Activated T-cell treated with anti-CD3 and anti-CD28 coated beads, Interleukin-2, amount 50 U/mL, for 48 hours (primary cell): ENCODE data around the gene AMDHD2.
"Not testable (repeated sequence)": the region's sequence is repeated elsewhere in the genome, so short reads cannot be mapped to it uniquely, and the experiment has no call there.

ENCODE experiments used
- DNase-seq, 2 experiments: peaks; one replicate each; pipeline ENCODE4 v3.0.0-alpha.2; 2020

Gene AMDHD2

DNA sequence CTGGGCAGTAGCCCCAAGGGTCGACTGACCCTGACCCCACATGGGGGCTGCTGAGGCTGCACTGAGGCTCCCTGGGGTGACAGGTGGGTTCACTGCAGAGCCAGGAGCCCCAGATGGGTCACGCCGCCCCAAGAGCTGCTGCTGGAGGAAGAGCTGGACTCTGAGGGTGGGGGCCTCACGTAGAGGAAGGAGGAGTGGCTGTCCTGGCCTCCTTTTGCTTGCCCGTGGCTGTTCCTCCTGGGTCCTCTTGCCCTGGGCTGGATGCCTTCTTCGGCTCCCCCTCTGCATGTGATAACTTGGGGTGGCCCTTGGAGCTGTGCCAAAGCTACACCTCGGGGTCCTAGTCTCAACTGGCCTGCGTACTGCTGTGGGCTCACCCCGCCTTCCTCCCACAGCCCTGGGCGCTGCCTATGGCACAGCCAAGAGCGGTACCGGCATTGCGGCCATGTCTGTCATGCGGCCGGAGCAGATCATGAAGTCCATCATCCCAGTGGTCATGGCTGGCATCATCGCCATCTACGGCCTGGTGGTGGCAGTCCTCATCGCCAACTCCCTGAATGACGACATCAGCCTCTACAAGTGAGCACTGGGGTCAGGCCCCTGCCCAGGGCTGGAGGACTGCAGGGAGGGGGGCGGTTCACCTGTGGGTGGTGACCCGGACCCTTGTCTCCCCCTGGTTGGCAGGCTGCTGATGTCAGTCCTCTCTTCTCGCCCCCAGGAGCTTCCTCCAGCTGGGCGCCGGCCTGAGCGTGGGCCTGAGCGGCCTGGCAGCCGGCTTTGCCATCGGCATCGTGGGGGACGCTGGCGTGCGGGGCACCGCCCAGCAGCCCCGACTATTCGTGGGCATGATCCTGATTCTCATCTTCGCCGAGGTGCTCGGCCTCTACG is 1.1 kb upstream of the AMDHD2 start:
- no peak for DNase-seq

DNA sequence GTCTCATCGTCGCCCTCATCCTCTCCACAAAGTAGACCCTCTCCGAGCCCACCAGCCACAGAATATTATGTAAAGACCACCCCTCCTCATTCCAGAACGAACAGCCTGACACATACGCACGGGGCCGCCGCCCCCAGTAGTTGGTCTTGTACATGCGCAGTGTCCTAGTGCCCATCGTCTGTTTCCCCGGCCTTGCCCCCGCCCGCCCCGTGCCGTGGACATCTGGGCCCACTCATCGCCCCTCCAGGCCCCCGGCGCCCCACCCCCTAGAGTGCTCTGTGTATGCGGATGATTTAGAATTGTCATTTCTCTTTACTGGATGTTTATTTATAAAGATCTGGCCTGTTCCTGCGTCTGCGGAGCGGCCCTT is 475 bp upstream of the AMDHD2 start:
- DNase-seq, result no peak

DNA sequence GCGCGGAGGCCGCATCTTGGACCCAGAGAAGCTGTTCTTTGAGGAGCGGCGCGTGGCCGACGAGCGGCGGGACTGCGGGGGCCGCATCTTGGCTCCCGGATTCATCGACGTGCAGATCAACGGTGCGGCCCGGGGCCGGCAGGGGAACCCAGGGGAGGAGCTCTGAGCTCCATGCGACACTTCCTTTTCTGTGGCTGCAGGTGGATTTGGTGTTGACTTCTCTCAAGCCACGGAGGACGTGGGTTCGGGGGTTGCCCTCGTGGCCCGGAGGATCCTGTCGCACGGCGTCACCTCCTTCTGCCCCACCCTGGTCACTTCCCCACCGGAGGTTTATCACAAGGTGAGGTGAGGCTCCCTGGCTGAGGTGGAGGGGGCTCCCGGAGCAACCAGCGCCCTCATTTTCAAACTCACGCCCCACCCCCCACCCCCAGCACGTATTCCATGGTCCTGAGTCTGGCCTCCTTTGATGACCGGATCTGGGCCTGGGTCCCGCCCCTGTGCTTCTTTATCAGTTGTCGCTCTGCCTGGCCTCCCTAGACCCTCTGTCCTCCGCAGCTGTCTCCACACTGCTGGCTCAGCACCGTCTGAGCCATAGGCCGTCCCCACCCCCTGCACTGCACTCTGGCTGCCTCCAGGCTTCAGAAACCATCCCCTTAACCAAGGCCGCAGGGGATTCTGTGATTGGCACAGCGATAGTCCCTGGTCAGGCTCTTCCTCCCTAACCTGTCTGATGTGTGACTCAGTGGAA is 787 bp downstream of the AMDHD2 start:
- peak; percentile 61 for DNase-seq

DNA sequence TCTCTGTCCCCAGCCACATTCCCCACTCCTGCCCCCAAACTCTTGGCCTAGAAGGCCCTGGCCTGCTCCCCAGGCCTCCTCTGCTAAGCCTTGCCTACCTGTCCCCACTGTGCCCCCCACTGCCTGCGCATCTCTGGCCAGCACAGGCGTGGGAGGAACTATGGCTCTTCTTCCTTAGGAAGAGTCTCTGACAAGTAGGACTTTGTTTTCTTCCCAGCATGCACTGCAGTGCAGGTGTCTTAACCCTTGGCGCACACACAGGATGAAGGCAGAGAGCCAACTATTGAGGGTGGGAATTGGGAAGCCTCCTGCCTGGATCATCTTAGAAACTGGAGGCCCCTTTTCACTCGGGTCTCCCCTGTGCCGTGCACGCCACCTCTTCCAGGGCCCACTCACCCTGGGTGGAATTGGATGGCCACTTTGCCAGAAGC is 3.6 kb downstream of the AMDHD2 start:
- DNase-seq, result no peak

DNA sequence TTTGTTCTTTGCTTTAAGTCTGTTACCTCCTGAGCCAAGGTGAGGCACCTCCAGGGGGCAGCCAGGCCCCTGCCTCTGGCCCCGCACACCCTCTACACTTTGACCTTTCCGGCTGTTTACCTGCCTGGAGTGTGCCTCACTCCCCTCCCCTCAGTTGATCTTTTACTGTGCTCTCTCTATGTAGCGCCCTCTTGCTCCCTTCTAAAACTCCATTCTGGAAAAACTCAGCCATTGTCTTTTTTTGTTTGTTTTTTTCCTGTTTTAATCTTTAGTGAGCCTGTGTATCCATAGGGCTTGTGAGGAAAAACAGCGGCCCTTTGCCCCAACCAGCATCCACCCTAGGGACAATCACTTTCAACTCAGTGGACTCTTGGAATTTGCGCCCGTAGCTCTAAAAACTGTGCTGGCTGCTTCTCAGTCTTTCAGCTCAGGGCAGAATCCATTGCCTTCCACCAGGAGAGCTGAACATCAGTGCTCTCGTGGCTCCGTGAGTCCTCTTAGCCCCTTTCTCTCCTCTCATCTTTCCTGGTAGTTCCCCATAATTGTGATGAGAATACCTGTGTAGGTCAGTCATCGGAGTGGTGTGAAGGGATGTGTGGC is 4.3 kb downstream of the AMDHD2 start:
- DNase-seq, result no peak

DNA sequence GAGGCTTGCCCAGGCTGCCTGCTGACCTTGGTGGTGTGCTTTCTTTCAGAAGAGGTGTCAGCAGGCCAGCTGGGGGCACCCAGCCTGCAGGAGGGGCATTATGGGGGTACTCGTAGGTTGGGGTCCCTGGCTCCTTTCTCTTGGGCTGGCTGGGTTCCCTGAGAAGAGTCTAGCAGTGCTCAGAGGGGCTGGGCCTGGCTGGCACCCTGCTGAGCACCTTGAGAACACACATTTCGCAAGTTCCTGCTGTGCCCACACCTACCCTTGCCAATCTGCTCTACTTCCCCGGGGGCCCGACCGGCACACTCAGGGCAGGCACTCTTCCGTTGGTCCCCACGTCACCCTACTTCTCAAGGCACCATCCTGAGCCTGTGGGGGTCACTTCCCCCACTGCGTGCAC is 6.0 kb downstream of the AMDHD2 start:
- DNase-seq, result no peak

DNA sequence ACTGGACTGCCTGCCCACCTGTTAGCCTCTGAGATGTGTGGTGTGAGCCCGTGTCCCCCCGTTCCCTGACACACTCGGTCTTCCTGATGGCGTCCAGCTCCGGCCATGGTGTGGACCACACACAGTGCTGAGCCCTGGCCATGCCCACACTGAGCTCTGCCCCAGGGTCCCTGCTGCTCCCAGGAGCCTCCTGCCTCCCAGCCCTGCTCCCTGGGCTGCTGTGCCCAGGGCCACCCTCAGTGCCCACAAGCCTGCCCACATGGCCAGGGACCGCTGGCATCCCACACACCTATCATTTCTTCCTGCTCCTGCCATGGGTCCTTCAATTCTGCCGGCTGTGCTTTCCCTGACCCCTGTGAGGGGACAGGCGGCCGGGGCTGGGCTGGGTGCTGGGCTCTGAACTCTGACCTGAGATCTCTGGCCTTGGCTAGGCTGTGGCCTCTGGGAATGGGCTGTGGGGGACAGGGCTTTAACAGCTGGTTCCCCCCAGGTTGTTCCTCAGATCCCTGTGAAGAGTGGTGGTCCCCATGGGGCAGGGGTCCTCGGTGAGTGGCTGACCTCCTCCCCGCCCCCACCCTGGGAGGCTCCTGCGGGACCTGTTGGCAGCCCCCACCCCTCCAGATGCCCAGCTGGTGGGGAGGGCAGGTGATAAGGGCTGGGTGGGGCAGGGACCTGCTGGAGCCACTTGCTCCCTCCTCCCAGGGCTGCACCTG is 7.1 kb downstream of the AMDHD2 start:
- DNase-seq, result no peak

DNA sequence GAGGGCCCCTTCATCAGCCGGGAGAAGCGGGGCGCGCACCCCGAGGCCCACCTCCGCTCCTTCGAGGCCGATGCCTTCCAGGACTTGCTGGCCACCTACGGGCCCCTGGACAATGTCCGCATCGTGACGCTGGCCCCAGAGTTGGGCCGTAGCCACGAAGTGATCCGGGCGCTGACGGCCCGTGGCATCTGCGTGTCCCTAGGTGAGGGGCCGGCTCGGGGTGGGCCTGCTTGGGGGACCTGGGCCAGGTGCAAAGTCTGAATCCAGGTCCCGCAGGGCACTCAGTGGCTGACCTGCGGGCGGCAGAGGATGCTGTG is 7.6 kb downstream of the AMDHD2 start:
- DNase-seq, result no peak

DNA sequence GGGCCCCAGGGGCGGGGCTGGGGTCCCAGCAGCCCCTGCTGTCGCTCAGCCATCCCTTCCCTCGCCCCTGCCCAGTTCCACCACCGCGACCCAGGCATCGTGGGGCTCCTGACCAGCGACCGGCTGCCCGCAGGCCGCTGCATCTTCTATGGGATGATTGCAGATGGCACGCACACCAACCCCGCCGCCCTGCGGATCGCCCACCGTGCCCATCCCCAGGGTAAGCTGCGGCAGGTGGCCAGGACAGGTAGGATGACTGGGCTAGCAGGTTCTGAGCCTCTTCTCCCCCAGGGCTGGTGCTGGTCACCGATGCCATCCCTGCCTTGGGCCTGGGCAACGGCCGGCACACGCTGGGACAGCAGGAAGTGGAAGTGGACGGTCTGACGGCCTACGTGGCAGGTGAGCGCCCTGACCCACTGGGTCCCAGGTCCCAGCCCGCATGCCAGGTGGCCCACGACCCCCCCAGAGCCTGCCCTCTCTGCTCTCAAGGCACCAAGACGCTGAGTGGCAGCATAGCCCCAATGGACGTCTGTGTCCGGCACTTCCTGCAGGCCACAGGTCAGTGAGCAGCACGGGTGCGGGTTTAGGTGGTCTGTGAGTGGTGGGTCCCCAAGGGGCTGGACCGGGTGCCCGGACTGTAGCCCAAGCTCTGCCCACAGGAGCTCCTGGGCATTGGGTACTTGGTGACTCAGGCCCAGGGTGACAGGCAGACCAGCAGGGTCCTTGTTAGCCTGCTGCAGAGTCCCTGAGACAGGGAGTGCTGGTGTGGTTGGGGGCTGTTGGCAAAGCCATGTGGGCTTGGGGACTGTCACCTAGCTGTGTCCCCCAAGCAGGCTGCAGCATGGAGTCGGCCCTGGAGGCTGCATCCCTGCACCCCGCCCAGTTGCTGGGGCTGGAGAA is 8.2 kb downstream of the AMDHD2 start:
- no peak for DNase-seq

DNA sequence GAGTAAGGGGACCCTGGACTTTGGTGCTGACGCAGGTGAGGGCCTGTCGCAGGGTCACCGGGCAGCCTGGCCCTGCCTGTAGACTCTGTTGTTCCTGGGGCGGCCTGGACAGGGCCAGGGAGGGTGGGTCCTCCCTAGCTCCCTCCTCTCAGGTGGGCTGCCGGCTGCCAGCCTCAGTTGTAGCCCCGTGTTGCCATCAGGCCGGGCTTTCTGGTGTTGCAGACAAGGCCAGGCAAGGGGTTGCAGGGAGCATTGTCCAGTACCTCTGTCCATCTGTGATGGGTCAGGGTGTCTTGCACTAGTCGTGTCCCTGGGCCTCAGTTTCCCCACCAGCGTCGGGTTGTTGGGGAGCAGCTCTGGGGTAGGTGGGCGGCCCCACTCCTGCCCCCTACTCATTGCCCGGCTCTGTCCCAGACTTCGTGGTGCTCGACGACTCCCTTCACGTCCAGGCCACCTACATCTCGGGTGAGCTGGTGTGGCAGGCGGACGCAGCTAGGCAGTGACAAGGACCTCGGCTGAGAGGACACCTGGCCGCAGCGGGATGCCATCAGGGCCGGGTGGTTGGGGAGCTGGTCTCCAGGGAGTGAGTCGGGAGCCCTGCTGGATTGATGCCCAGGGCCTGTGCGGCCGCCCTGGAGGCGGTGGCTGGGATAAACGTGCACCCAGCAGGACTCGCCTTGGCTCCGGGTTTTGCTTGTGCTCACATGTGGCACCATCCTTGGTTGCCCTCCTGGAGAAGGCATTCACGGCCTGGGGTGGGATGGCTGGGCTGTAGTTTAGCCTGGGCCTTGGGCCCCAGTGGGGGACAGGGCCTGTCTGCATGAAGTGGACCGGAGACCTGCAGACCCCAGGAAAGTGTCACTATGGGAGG is 9.1 kb downstream of the AMDHD2 start:
- DNase-seq, result no peak

DNA sequence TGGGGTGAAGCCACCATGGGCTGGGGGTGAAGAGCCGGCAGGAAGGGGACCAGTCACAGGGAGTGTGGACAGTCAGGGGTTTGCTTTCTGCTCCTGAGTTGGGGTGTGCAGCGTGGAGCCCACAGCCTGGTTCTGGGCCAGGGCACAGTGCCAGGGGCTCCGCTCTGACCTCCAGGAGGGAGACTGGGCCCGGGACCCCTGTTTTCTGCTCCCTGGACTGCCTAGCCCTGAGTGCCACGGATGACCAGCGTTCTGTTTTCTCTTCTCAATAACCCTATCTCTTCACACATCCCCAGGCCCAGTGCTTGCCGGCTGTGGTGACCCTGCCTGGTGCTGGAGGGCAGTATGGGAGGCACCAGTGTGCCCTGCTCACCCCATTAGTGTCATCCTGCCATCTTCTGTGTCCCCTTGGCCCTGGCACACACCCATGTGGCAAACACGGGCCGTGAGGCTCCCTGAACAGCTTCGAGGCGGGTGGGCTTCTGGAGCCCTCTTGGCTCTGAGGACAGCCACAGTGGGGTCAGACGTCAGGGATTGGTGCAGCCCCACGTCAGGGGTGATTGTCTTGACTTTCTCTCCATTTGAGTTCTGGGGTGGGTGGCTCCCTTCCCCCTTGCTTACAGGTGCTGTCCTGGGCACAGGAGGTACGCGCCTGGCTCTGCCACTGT is 9.9 kb downstream of the AMDHD2 start:
- DNase-seq, result no peak

DNA sequence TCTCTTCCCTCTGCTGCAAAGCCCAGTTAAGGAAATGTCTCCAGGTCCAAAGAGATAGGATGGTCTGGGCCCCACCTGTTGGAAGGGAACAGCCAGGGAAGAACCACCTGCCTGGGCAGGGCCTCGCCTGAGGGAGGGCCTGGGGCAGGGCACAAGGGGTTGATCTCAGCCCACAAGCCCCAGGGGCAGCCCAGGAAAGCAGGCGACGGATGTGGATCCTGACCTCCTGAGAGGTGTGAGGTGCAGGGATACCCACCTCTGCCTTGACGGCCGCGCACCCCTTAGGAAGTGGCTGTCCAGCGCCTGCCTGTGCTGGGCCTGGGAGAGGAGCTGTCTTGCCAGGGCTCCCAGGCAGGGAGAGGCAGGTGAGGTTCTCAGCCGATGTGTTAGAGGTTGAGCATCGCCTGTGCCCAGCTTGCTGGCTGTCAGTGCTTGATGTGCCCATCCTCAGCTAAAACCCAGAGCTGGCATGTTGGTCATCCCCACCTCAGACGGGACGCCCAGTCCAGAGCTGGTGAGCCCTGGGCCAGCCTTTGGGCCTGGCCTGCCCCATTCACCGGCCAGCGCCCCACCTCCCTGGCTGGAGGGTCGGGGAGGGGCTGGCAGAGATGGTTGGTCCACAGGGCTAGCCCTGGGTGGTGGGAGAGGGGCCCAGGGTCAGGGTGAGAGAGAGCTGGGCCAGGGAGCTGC is 10.6 kb downstream of the AMDHD2 start:
- DNase-seq, result no peak

DNA sequence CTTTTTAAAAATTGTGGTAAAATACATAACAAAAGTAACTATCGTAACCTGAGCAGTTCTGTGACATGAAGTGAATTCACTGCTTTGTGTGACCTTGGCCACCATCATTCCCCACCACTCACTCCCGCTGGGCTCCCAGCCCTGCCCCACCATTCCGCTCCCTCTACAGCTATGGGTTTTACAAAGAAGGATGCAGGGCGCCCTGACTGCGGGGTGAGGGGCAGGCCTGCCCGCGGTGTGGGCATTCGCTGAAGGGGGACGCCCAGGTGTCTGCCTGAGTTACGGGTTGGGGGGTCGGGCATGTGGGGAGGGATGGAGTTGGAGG is 11.2 kb downstream of the AMDHD2 start, which contains the start of gene CEMP1:
CEMP1 (minus strand) TSS at position 38 of the 325 bp plus-strand sequence. CDS start 335 bp downstream, outside the sequence.
- no peak for DNase-seq

DNA sequence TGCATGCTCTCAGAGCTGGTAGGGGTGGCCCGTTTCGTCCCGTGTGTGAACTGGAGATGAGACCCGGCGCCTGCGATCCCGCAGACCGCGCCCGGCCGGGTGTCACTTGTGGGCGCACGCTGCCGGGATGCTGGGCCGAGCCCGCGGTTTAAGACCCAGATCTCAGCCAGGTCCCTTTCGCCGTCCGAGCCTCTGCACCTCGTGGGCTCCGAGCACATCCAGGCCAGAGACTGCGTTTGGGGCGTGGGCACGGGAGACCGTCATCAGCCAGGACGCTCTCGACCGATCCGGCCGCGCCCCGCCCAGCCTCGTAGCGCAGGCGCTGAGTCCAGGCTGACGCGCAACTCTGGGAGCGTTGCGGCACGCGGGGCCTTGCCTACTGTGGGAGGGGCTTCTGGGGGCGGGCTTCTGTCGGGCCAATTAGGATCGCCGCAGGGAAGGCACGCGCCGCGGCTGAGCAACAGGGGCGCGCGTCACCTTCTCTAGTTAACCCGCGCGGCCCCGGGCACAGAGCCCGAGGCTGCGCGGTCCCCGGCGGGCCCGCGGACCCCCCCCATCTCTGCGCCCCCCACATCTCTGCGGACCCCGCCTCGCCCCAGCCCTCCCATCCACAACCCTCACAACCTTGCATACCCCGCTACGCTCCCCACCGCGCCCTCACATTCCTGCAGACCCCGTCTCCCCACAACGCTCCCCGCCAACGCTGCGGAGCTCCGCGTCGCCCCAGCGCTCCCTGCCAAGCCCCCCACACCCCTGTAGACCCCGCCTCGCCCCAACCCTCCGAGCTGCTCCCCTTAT is 11.7 kb downstream of the AMDHD2 start:
- peak; percentile 98 for DNase-seq

DNA sequence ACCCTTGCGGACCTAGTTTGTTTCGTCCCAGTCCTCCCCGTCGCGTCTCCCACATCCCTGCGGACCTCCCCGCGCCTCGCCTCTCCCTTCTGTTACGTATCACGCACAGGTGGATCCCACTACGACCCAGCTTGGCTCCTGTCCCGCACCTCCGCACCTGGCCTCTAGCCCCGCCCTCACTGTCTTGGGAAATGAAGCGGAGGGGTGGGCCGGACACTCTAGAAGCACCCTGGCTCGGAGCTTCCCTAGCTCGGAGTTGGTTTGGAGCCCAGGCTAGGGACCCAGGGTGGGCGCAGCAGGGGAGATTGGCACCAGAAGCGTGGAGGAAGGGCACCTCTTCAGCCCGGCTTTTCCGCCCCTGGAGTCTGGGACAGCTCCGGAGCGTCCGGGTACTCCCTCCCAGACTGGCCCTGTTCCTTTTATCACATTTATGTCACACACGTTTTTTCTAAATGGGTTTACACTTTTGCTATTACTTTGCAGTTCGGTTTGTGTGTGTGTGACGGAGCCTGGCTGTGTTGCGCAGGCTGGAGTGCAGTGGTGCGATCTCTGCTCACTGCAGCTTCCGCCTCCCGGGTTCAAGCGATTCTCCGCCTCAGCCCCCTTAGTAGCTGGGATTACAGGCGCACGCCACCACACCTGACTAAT is 12.4 kb downstream of the AMDHD2 start:
- DNase-seq, result peak; percentile 73 to 78

DNA sequence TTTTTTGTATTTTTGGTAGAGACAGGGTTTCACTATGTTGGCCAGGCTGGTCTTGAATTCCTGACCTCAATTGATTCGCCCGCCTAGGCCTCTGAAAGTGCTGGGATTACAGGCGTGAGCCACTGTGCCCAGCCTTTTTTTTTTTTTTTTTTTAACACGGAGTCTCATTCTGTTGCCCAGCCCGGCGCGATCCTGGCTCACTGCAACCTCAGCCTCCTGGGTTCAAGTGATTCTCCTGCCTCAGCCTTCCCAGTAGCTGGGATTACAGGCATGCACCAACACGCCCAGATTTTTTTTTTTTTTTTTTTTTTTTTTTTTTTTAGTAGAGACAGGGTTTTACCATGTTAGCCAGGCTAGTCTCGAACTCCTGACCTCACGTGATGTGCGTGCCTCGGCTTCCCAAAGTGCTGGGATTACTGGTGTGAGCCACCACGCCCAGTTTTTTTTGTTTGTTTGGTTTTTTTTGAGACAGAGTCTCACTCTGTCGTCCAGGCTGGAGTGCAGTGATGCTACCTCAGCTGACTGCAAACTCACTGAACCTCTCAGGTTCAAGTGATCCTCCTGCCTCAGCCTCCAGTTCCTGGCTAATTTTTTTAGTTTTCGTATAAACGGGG is 13.1 kb downstream of the AMDHD2 start:
- DNase-seq, result not testable (repeated sequence)

DNA sequence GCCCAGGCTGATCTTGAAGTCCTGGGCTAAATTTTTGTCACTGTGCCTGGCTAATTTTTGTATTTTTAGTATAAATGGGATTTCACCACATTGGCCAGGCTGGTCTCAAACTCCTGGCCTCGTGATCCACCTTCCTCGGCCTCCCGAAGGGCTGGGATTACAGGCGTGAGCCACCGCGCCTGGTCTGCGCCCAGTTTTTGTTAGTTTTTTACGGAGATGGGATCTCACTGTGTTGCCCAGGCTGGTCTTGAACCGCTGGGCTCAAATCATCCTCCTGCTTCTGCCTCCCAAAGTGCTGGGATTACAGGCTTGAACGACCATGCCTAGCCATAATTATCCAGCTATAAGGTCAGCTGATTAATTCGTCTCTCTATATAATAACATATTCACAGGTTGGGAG is 13.7 kb downstream of the AMDHD2 start:
- no peak for DNase-seq

DNA sequence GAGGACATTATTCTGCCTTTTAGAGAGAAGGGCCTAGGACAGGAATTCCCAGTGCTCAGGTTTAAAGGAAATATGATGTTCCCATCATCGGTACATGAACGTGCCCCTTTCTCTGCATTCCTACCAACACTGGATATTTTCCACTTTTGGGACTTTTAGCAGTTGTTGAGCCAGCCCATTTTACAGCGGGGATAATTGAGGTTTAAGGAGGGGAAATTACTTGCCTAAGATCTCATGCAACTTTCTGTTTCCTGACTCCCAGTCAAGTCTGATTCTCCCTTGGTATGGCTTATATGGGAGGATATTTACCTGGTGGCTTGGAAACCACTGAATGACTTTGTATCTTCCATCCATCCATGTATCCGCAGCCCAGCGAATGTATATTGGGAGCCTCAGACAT is 14.2 kb downstream of the AMDHD2 start:
- not testable (repeated sequence) for DNase-seq
